Measurements from ENCODE around the gene EPM2A.

- TF ChIP-seq, protein P1, sequence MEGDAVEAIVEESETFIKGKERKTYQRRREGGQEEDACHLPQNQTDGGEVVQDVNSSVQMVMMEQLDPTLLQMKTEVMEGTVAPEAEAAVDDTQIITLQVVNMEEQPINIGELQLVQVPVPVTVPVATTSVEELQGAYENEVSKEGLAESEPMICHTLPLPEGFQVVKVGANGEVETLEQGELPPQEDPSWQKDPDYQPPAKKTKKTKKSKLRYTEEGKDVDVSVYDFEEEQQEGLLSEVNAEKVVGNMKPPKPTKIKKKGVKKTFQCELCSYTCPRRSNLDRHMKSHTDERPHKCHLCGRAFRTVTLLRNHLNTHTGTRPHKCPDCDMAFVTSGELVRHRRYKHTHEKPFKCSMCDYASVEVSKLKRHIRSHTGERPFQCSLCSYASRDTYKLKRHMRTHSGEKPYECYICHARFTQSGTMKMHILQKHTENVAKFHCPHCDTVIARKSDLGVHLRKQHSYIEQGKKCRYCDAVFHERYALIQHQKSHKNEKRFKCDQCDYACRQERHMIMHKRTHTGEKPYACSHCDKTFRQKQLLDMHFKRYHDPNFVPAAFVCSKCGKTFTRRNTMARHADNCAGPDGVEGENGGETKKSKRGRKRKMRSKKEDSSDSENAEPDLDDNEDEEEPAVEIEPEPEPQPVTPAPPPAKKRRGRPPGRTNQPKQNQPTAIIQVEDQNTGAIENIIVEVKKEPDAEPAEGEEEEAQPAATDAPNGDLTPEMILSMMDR (IDR thresholded peaks at IDR 0.05) = no peak
- no peak for TF ChIP-seq POLR2A (IDR thresholded peaks at IDR 0.05)
Measured at GRCh38 chr6:145601397-145601796, 133.9 kb downstream of the EPM2A start.
